ENCODE results near the gene DEDD.

- no peak for TF ChIP-seq CTCF (IDR thresholded peaks at IDR 0.05)
- no peak for TF ChIP-seq POLR2A (IDR thresholded peaks at IDR 0.05)
These were observed 50.0 kb downstream of the DEDD start for GRCh38 chr1:161082483-161082882.

Data from heart left ventricle (tissue), 13 donors.